IMR-90 (cell line): ENCODE measurements around the gene SLIT1. TPM values are rescaled to one million over a fixed set of nuclear protein-coding genes. Genes with fewer than 3 reads are reported as not detected.

Experiments
- ATAC-seq: fragments of 200-7000 bp; cut with Tn5 transposase; 2 replicates; pipeline ENCODE4 v1.9.1; 2020; ENCODE audit warnings: low read depth, mild to moderate bottlenecking, moderate library complexity
- BruUV-seq: library from RNA; stranded (reverse); fragments of 400-500 nt; replicated peaks from 2 replicates; lab custom pipeline; 2021; lab: Mats Ljungman, UMichigan
- CTCF ChIA-PET: fragments of 300-600 bp; formaldehyde crosslinking; extraction: SDS; loops from one replicate; lab custom pipeline; 2021; ENCODE audit warnings: antibody characterized with exemption; lab: Yijun Ruan, JAX
- POLR2A ChIA-PET: fragments of 300-600 bp; sonication (Branson Sonifier 250); formaldehyde crosslinking; loops from one replicate; lab custom pipeline; 2022; ENCODE audit warnings: antibody characterized with exemption; ENCODE audit not compliant: unreplicated experiment; lab: Charles Lee
- DNase-seq: peaks from one replicate; pipeline ENCODE4 v3.0.0; 2013
- H2AFZ ChIP-seq: replicated peaks from 2 replicates; pipeline ENCODE3; 2013; ENCODE audit warnings: low read length, mild to moderate bottlenecking; ENCODE audit not compliant: poor library complexity
- H2AK5ac ChIP-seq: 2 replicates; pipeline ENCODE4 v1.6.1; 2013; ENCODE audit warnings: low read depth, low read length, inconsistent platforms
- H2AK9ac ChIP-seq: replicated peaks from 2 replicates; pipeline ENCODE3; 2013; ENCODE audit warnings: mild to moderate bottlenecking, low read depth, low read length, moderate library complexity; ENCODE audit not compliant: poor library complexity
- H2BK120ac ChIP-seq: 2 replicates; pipeline ENCODE4 v1.6.1; 2013; ENCODE audit warnings: low read depth, low read length, inconsistent platforms
- H2BK15ac ChIP-seq: 3 replicates; pipeline ENCODE4 v1.6.1; 2013; ENCODE audit warnings: low read depth, low read length, inconsistent platforms
- H2BK20ac ChIP-seq: 2 replicates; pipeline ENCODE4 v1.6.1; 2013; ENCODE audit warnings: low read depth, mild to moderate bottlenecking, inconsistent platforms, low read length, moderate library complexity
- H2BK5ac ChIP-seq: 2 replicates; pipeline ENCODE4 v1.6.1; 2013; ENCODE audit warnings: mild to moderate bottlenecking, low read depth, low read length, inconsistent platforms; ENCODE audit not compliant: poor library complexity, severe bottlenecking
- H3K14ac ChIP-seq: replicated peaks from 2 replicates; pipeline ENCODE4 v1.6.1; 2013; ENCODE audit warnings: low read depth, low read length, inconsistent platforms
- H3K18ac ChIP-seq: 2 replicates; pipeline ENCODE4 v1.6.1; 2013; ENCODE audit warnings: low read depth, low read length, control low read depth
- H3K23ac ChIP-seq: 2 replicates; pipeline ENCODE4 v1.6.1; 2013; ENCODE audit warnings: low read depth, low read length, inconsistent platforms
- H3K27ac ChIP-seq: 2 replicates; pipeline ENCODE4 v1.5.1; 2013; ENCODE audit warnings: mild to moderate bottlenecking, control low read depth, low read length; ENCODE audit not compliant: insufficient read depth
- H3K27me3 ChIP-seq: 2 replicates; pipeline ENCODE4 v1.6.1; 2013; ENCODE audit warnings: low read length; ENCODE audit not compliant: control insufficient read depth, insufficient read depth
- H3K36me3 ChIP-seq: 2 replicates; pipeline ENCODE4 v1.6.1; 2013; ENCODE audit warnings: low read length, mixed read lengths; ENCODE audit not compliant: control insufficient read depth, insufficient read depth
- H3K4ac ChIP-seq: 2 replicates; pipeline ENCODE4 v1.6.1; 2013; ENCODE audit warnings: low read depth, low read length, inconsistent platforms
- H3K4me1 ChIP-seq: 2 replicates; pipeline ENCODE4 v1.6.1; 2013; ENCODE audit warnings: low read length, mixed read lengths; ENCODE audit not compliant: control insufficient read depth, insufficient read depth
- H3K4me2 ChIP-seq: 2 replicates; pipeline ENCODE4 v1.6.1; 2013; ENCODE audit warnings: low read depth, mild to moderate bottlenecking, control low read depth, low read length, moderate library complexity
- H3K4me3 ChIP-seq: 2 replicates; pipeline ENCODE4 v1.5.1; 2013; ENCODE audit warnings: low read depth, mild to moderate bottlenecking, control low read depth, low read length, moderate library complexity; ENCODE audit not compliant: insufficient read depth
- H3K56ac ChIP-seq: 2 replicates; pipeline ENCODE4 v1.6.1; 2013; ENCODE audit warnings: low read length, inconsistent platforms; ENCODE audit not compliant: insufficient read depth; ENCODE audit errors: extremely low read depth
- H3K79me1 ChIP-seq, 2 experiments: 2 replicates each; pipeline ENCODE4 v1.6.1; 2013; ENCODE audit warnings: low read length in 2 of 2, inconsistent platforms in 1 of 2, low read depth in 1 of 2
- H3K9ac ChIP-seq: 2 replicates; pipeline ENCODE4 v1.6.1; 2013; ENCODE audit warnings: low read depth, low read length, control low read depth
- H3K9me1 ChIP-seq: 2 replicates; pipeline ENCODE4 v1.6.1; 2013; ENCODE audit warnings: low read length, inconsistent platforms; ENCODE audit not compliant: insufficient read depth
- H3K9me3 ChIP-seq: 2 replicates; pipeline ENCODE4 v1.6.1; 2013; ENCODE audit warnings: low read length; ENCODE audit not compliant: control insufficient read depth, insufficient read depth
- H4K20me1 ChIP-seq: 2 replicates; pipeline ENCODE4 v1.6.1; 2013; ENCODE audit warnings: low read length, inconsistent platforms; ENCODE audit not compliant: insufficient read depth
- H4K5ac ChIP-seq: 2 replicates; pipeline ENCODE4 v1.6.1; 2013; ENCODE audit warnings: mild to moderate bottlenecking, low read depth, low read length, control low read depth
- H4K8ac ChIP-seq, 2 experiments: 2 replicates each; pipeline ENCODE4 v1.6.1; 2013; ENCODE audit warnings: low read depth in 2 of 2, low read length in 2 of 2, control low read depth in 1 of 2, inconsistent platforms in 1 of 2
- H4K91ac ChIP-seq: 2 replicates; pipeline ENCODE4 v1.6.1; 2013; ENCODE audit warnings: low read depth, low read length, inconsistent platforms; ENCODE audit not compliant: insufficient read depth
- MAFK ChIP-seq: IDR thresholded peaks from 2 replicates; pipeline ENCODE4 v1.6.1; 2012; ENCODE audit warnings: low read depth, low read length, improper control_type of control experiment
- RCOR1 ChIP-seq: IDR thresholded peaks from 2 replicates; pipeline ENCODE4 v1.6.1; 2012; ENCODE audit warnings: mild to moderate bottlenecking, low read length, improper control_type of control experiment; ENCODE audit not compliant: insufficient replicate concordance
- WGBS, 2 experiments: methylation state at CpG; one replicate each; pipeline versions ENCODE4 v1.1.5 to v1.1.7; 2013; ENCODE audit warnings: missing lambda C conversion rate in 2 of 2; ENCODE audit not compliant: insufficient read length in 1 of 2; ENCODE audit errors: extremely low coverage in 2 of 2; 5-methylcytosine and 5-hydroxymethylcytosine counted together
- dilution Hi-C: fragments of 300-500 bp; cut with HindIII; formaldehyde crosslinking; loops from one replicate; pipeline ENCODE4 v1.14.3; 2018; ENCODE audit warnings: low sequenced_read_pairs; ENCODE audit not compliant: unreplicated experiment
- in situ Hi-C: fragments of 300-500 bp; cut with MboI; formaldehyde crosslinking; loops from 3 replicates; pipeline ENCODE4 v1.14.3; 2019; ENCODE audit warnings: low sequenced_read_pairs, inconsistent platforms, mixed read lengths
- intact Hi-C: fragments of 100-400 bp; cut with micrococcal nuclease; formaldehyde crosslinking; loops from 2 replicates; pipeline ENCODE4 v1.10.0; 2022
- polyA plus RNA-seq, 3 experiments: library from polyadenylated mRNA; depleted of rRNA; stranded (reverse); fragments of >200 nt; gene quantifications; 2 replicates each; pipeline ENCODE4 v1.2.3, GENCODE V29; 2012; ENCODE audit warnings: low replicate concordance in 1 of 3
- total RNA-seq: library from RNA; depleted of rRNA; stranded (reverse); fragments of >200 nt; gene quantifications from 2 replicates; pipeline ENCODE4 v1.2.3, GENCODE V29; 2012

Gene SLIT1
- total and polyA plus RNA-seq, 2 of the 4 experiments (the other 2 are of a cell fraction), result under 0.01 TPM

GRCh38 chr10:97217299-97217698 lies 31.5 kb upstream of the SLIT1 start:
- H2BK5ac ChIP-seq, result no peak overlapping the region
- H3K4ac ChIP-seq, result peak overlapping the region; percentile 34; the same call in 1 of the 2 replicates
- H2AK9ac ChIP-seq, result no peak overlapping the region
- no peak overlapping the region for H4K5ac ChIP-seq
- ATAC-seq (no peak), DNase-seq (no peak)
- H2BK120ac ChIP-seq, result peak overlapping the region; percentile 24; the same call in 1 of the 2 replicates
- peak overlapping the region; percentile 40; the same call in 1 of the 2 replicates for H2BK20ac ChIP-seq
- H3K9ac ChIP-seq, result no peak overlapping the region
- H3K79me1 ChIP-seq, result no peaks in the 10 kb centered on the region; a peak in 1 of 4 replicates
- ChIA-PET CTCF (interaction anchor here (0.7 to 1.7 kb wide), 6 partner anchors 9 to 144 kb away, joined by 3 to 5 read pairs (median 3); no protein-coding TSS in a partner anchor), POLR2A (no interaction called here)
- intact Hi-C loops, result no loop called here
- H3K14ac ChIP-seq, result 0 out of 2 replicates have a peak overlapping the region, but pooled peaks have one; percentile 53
- no CpG with 5 or more reads among the region's 3 CpGs for WGBS, 2 experiments
- H4K20me1 ChIP-seq, result no peaks in the 10 kb centered on the region
- no peak overlapping the region for H4K91ac ChIP-seq
- H3K4me2 ChIP-seq, result no peak overlapping the region
- no peak overlapping the region for H3K4me3 ChIP-seq
- in situ Hi-C loops, result no loop called here
- H4K8ac ChIP-seq, result peak overlapping the region in 1 of 2 experiments; percentile 53; a peak in 1 of 4 replicates
- TF ChIP-seq MAFK (no peak), RCOR1 (no peak)
- H3K36me3 ChIP-seq, result no peaks in the 10 kb centered on the region
- H3K18ac ChIP-seq, result no peak overlapping the region
- H3K9me3 ChIP-seq, result no peaks in the 10 kb centered on the region
- no TSS peak for BruUV-seq
- peak overlapping the region; percentile 68; the same call in 1 of the 3 replicates for H2BK15ac ChIP-seq
- peak overlapping the region; percentile 49 for H2AK5ac ChIP-seq
- no peak overlapping the region for H3K23ac ChIP-seq
- H2AFZ ChIP-seq, result no peak overlapping the region
- H3K56ac ChIP-seq, result no peak overlapping the region
- H3K27ac ChIP-seq, result no peak overlapping the region
- dilution Hi-C loops, result no loop called here
- H3K9me1 ChIP-seq, result peaks cover 4% of the 10 kb centered on the region; the same call in 1 of the 2 replicates
- H3K27me3 ChIP-seq, result no peaks in the 10 kb centered on the region
- H3K4me1 ChIP-seq, result peaks cover 9% of the 10 kb centered on the region
